ENCODE data around the gene KIF26A.

- TF ChIP-seq POLR2A (IDR thresholded peaks at IDR 0.05; ENCODE audit: low read depth, low read length) (no peak), RCOR1 (IDR thresholded peaks at IDR 0.05; ENCODE audit: insufficient replicate concordance, low read length) (no peak), CTCF (conservative IDR thresholded peaks at IDR 0.05; ENCODE audit: low read depth, low read length) (no peak), CHD1 (IDR thresholded peaks at IDR 0.05; ENCODE audit: low read depth, low read length) (no peak), RFX5 (IDR thresholded peaks at IDR 0.05; ENCODE audit: low read depth, low read length) (no peak), RAD21 (IDR thresholded peaks at IDR 0.05; ENCODE audit: low read length) (no peak)
These were observed 17.1 kb downstream of the KIF26A start for GRCh38 chr14:104155513-104155912.

Data from IMR-90 (cell line).